ENCODE results near the gene MAGOHB.
"Not testable (repeated sequence)": the region's sequence is repeated elsewhere in the genome, so short reads cannot be mapped to it uniquely, and the experiment has no call there.

Gene MAGOHB

DNA sequence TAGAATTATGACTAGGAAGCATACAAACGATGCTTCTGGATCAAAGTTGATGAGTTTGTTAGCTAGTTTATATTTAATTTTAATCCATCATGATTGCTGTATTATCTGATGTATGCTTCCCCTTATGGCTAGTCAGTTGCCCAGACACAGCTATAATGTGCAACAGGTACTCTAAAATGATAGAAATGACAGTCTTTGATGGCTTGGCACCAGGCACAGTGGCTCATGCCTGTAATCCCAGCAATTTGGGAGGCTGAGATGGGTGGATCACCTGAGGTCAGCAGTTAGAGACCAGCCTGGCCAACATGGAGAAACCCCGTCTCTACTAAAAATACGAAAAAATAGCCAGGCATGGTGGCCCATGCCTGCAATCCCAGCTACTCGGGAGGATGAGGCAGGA, 2.2 kb downstream of the MAGOHB start:
- FAIRE-seq = not testable (repeated sequence)

DNA sequence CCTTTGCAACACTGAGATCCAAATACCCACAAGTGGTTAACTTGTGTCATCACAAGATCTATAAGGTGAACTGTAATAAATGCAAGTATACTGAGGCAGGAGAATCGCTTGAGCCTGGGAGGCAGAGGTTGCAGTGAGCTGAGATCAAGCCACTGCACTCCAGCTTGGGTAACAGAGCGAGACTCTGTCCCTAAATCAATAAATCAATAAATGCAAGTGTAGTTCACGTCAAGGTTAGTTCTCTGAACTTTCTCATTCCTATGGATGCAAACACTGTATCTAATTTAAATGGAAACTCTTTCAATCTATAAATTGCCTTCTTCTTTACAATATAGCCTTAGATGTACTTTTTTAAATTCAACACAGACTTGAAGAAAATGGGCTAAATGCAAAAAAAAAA, 3.2 kb downstream of the MAGOHB start:
- no peak for FAIRE-seq

DNA sequence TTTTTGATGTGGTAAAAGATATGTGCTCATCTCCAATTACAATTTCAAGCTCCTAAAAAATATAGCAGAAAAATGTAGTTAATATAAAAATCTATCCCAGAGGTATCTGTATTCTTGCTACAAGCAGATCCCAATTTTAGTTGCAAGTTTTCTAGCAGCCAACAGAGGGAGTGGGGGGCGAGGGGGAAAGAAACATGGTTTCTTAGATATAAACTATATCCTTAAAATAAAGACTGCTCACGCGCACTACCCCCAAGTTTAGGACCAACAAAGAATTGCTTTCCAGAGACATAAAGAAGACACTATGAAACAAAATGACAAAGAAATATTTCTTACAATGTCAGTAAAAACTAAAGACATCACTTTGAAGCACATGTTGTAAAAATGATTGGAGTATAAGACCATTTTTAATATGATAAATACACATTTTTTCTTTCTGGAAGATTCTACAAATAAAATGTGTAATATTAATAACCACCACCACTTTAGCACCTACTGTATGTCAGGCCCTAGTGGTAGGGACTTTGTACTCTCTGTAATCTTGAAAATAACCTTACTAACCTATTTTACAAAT, 5.4 kb downstream of the MAGOHB start:
- FAIRE-seq = peak; percentile 78

DNA sequence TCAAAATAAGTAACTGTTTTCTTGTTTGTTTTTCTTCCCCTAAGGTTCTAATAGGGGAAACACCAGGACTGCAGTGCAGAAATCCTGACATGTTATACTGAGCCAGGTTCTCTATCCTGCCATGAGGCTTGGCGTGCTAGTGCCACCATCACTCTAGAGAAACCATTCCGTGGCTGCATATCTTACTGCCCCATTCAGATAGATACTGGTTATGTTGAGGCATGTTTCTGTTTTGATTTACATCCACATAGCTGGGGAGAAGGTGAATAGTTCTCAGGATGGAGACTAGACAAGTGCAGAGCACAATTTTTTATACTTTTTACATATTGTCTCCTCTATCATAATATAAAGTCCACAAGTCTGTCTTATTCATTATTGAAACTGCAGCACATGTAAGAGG, 11.5 kb downstream of the MAGOHB start:
- no peak for FAIRE-seq

DNA sequence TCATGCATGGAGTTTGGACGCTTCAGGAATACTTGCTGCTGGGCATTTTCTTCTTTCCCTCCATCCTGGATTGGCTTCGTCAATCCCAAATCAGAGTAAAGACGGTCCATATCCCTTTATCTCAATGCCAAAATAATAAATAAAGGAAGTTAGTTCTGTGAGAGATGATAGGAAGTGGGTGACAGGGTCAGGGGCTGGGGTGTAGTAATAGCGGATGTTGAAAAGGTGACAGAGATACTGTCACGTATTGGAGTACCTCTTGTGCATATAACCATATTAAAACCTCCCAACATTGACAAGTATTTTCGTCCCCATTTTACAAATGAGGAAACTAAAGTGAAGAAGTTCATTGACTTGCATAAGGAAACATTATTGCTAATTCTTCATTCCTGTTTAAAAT, 12.4 kb downstream of the MAGOHB start:
- no peak for FAIRE-seq

DNA sequence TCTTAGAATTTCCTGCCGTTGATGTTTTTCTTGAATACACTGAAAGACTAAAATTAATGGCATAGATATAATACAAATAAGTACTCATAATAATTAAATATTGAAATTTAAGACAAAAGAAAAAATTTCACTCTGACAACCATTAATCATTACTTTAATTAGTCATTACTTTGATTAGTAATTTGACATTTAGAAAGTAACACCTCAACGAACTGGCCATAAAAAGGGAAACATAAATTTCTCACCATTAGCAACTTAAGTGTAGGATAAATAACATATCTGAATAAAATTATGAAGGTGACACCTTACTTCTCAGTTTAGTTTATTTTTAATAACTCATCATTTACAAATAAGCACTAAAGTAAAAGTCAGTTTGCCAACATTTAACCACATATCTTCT, 17.5 kb downstream of the MAGOHB start:
- FAIRE-seq = peak; percentile 30

DNA sequence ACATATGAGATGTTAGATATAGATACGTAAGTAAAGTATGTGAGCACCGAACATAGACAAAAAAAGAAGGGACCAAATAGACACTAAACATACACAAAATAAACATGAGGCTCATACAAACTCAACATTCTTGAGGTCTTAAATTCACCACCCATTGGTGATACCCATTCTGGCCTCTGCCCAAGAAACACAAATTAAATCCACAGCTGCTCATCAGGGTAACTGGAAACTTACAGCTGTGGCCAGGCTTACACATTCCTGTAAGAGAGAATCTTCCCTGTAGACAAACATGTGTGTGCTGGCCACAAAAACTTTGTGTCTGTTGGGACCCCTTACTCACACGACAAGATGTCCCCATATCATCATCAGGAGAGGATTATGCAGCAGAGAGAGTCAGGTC, 22.4 kb downstream of the MAGOHB start:
- FAIRE-seq = no peak

DNA sequence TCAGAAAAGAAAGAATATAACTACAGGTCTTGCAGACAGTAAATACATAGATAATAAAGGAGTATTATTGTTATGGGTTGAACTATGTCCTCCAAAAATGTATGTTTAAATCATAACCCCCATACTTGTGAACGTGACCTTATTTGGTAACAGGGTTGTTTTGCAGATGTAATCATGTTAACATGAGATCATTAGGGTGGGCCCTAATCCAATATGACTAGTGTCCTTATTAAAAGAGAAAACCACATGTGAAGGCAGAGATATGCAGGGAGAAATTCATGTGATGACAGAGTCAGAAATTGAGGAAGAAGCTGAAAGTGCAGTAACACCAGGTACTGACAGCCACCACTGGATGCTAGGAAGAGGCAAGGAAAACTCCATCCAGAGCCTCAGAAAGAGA, 29.0 kb downstream of the MAGOHB start:
- no peak for FAIRE-seq

DNA sequence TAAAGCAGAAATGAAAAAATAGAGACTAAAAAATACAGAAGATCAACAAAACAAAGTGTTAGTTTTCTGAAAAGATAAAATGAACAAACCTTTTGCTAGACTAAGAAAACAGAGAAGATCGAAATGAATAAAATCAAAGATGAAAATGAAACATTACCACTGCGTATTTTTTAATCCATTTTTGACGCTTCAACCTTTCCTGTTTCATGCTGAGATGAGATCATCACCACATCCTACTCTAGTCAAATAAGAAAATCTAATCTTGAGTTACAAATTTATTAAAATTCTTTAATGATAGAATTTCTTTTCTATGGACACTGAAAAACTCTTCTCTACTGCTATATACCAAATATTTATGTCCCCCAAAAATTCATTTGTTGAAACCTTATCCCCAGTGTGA, 30.7 kb downstream of the MAGOHB start:
- FAIRE-seq = no peak

DNA sequence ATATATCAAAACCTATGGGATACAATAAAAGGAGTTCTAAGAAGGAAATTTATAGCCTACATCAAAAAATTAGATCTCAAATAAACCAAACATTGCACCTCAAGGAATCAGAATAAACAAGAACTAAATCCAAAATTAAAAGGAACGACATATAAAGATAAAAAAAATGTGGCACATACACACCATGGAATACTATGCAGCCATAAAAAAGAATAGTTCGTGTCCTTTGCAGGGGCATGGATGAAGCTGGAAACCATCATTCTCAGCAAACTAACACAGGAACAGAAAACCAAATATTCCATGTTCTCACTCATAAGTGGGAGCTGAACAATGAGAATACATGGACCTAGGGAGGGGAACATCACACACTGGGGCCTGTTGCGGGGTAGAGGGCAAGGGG, 31.3 kb downstream of the MAGOHB start:
- FAIRE-seq = not testable (repeated sequence)

DNA sequence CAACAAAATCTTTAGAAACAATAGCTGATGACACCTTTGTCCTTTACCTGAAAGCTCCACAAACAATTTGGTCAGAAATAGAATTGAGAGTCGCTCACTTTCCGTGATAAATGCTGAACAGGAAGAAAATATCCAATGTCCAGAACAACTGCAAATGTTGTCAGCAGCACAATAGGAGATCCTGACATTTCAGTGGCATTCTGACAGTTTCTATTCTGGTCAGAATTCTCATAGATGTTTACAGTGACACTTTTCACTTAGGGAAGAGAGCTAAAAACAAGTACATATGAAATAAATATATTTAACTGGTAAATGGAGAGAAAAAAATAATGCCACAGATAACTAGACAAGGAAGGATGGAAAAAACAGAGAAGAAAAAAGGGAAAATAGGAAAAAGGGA, 39.1 kb downstream of the MAGOHB start:
- no peak for FAIRE-seq

DNA sequence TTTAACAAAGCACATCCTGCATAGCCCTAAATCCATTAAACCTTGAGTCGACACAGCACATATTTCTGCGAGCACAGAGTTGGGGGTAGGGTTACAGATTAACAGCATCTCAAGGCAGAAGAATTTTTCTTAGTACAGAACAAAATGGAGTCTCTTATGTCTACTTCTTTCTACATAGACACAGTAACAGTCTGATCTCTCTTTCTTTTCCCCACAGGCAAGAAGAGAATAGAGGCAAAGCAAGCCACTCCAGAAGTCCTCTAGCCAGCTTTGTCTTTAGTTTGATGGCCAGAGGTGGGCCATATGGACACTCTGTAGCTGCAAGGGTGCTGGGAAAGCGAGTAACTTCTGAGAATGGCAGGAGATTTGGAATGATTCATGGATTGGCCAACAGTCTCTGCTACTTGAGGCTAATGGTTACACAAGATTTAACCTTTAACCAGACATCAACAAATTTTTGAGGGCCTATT, 41.4 kb downstream of the MAGOHB start:
- not testable (repeated sequence) for FAIRE-seq

DNA sequence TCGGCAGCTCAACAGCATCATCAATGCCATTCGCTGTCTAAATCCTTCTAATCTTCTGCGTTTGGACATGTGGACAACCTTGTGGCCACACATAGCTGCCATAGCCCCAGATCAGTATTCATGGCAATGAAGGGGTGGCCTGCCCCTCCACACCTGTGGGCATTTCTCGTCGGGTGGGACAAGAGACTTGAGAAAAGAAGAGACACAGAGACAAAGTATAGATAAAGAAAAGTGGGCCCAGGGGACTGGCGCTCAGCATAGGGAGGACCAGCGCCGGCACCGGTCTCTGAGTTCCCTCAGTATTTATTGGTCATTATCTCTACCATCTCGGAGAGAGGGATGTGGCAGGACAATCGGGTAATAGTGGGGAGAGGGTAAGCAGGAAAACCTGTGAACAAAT, 42.3 kb downstream of the MAGOHB start:
- FAIRE-seq = no peak

DNA sequence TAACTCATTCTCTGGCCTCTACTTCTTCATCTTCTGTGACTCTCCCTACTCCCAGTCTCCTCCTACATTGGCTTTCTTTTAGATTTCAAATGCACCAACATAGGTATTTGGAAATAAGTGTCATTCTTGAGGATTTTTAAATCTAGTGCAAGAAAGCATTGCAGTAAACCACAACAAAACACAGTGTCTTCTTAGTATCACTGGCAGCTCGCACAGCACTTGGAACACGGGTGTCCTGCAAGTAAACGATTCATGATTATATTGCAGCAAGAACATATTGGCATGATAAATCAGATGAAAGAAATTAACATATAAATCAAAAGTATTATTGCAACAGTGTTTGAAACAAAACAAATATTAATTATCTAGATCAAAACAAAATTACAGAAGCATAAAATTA, 45.6 kb downstream of the MAGOHB start:
- no peak for FAIRE-seq

DNA sequence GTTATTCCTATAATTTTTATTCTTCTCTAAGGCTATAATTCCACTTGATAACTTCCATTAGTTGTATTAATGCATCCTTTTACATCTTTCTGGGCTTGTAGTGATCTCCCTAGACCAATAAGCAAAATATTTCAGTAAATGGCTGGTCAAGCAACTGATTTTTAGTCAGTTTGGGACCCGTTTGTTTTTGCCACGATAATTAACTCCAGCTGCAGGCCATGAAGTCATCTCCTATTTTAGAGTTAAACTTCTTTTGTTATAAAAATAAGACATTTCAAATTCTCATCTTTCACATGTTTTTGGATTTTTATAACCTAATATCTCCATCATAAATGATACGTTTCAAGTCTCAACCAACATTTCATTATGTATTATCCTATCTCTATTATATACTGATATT, 49.4 kb downstream of the MAGOHB start:
- no peak for FAIRE-seq

DNA sequence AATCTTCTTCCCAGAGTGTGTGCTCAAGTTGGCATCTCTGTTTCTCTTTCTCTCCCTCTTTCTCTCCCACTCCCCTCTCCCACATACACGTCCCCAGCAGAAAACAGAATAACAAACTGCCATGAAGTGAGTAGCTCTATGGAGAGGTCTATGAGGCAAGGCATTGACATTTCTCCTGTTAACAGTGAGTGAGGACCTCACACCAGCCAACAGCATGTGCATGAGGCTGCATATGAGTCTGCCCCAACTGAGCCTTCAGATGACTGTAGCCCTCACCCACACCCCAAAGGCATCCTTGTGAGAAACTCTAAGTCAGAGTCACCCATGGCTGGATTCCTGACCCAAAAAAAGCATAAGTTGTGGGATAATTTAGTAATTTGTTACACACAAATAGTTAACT, 50.4 kb downstream of the MAGOHB start:
- FAIRE-seq = no peak

DNA sequence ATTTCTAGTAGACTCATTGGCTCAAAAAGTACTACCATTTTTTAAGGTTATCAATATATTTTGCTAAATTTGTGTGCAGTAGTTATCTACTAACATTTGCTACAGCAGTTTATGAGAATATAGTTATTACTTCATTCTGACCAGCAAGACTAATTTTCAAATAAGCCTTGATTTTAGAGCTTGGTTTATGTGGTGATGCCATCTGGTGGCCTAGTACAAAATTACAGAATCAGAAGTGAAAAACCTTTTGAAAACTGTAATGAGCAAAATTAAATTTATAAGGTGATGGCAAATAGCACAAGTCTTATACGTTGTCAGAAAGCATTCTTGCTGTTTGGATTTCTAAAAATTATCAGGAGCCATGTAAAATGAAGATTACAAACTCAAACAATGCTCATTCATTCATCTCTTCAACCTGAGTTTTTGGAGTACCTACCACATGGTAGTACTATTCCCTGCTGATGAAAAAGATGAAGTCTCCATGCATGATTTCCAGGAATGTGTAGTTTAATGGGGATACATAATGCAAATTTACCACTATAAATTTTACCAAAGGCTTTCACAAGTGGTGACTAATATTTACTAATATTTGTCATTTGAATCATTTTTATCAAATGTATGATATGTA, 51.0 kb downstream of the MAGOHB start:
- peak; percentile 96 for FAIRE-seq

DNA sequence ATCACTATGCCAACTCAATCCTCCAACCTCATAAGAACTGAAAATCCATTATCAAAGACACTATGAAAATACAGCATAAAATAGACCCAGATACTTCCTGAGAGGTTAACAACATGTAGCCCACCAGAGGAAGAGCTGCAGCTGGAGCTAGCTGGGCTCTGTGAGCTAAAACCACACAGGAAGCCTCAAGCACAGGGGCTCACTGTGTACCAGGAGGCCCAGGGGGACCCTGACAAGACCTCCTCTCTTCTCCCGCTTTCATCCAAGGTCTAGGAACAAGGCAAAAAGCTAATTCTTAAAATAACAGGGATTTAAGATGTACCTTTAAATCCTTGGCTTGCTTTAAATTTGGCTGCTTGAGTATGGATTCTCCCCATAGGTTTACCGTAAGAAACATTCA, 54.2 kb downstream of the MAGOHB start:
- FAIRE-seq = no peak

DNA sequence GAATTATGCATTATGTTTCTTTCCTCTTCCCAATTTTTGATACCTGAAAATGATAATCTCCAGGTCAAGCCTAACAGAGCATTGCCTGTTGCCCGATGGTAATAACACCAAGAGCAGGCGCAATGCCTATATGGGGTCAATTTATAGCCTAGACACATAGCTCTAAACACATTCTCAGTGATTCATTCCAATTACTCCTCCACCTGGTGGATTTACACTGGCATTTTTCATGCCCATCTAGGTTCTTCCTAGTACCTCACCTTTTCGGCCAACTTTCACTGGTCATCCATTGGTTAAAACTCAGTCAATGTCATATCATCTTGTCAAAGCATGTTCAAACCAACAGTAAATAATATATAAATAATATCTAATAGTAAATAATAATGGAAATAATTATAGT, 54.6 kb downstream of the MAGOHB start:
- FAIRE-seq = no peak

DNA sequence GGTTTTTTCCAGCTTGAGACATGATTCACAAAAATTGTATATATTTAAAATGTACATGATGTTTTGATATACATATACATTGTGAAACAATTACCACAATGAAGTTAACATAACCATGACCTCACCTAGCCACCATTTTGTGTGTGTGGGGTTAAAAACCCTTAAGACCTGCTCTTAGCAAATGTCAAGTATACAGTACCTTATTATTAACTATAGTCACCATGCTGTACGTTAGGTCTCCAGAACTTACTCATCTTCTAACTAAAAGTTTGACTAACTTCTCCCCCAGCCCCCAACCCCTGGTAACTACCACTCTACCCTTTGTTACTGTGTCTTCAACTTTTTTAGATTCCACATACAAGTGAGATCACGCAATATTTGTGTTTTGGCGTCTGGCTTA, 55.1 kb downstream of the MAGOHB start:
- no peak for FAIRE-seq

DNA sequence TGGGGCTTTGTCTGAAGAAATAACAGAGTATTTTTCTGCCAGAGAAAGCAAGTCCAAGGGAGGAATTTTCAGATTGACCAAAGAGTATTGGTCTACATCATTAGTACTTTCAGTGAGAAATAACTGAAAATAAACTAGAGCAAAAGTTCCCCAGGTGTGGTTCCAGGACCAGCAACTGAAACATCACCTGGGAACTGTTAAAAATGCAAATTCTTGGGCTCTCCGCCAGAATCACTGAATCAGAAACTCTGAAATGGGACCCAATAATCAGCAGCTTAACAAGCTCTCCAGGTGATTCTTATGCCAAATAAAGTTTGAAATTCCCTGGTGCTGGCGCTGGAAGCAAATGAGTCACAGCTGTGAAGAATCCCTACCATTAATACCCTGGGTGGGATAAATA, 55.6 kb downstream of the MAGOHB start:
- no peak for FAIRE-seq

DNA sequence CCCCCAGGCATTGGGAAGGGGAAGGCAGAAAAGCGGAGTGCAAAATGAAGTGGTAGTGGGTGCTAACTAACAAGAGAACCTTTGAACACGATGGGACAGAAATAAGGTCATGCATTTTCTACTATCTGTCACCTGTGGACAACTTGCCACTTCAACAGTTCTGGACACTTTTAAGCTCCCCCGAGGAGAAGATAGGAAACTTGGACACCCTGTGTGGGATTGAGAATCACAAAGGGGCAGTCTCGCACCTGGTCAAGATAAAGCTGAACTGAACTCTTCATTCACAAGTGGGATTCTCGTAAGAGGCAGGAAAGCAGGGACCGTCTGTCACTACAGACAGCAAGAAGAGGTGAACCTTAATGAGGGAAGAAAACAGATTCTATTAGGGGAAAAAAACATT, 56.1 kb downstream of the MAGOHB start:
- no peak for FAIRE-seq

DNA sequence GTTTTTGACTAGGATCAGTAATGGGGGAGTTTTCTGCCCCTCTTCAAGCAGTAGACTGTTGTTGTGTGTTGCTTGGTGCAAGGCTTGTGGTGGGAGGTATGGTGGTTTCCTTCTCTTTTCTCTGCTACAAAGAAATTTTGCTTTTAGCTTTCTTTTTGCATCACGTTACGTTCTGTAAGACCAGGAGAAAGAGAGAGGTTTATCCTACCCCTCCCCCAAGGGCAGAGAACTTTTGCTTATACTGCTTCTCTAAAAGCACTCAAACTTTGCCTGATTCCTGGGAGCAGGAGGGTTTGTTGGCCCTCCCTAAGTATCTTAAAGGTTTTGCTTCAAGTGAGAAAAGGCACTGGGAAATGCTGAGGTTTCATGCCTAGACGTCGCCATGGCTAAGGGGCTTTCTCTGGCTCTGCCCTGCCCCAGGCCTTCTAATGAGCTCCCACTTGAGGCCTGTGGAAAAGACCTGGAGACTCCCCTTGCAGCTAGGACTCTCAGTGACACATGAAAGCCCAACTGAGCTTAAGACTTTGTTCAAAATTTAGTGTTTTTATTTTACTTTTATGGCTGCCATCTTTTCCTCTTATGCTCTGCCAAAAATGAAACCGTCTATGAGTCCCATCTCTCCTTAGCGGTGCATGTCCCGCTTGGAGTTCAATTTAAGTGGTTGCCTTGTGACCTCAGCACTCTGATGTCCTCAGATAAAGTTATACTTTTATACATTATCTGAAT, 58.5 kb downstream of the MAGOHB start:
- FAIRE-seq = no peak

DNA sequence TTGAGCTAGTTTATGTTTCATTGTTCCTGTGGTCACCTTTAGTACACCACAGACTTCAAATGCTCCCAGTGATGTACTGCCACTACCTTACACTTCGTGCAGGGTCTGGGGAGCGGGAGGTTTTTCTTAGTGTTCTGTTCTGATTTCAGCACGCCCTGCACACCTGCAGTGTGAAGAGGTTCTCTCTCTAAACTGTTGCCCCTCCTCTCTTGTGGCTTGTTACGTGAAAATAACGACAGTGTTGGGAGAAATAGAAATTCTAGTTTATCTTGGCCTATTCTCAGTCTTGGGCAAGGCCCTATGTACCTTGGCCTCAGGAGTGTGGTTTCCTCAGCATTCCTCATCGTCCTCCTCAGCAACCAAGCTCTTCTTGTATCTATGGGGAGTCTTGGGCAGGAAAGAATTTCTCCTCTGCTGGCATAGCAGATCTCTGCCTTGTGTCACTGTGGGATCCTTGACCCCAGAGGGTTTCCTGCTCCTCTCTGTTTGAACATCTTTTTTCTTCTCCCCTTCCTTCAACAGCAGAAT, 59.1 kb downstream of the MAGOHB start:
- FAIRE-seq = no peak
